ENCODE measurements around the gene SDR9C7.

Gene SDR9C7

GRCh38 chr12:56916296-56916995 is 17.8 kb downstream of the SDR9C7 start (continued):
- no peak for TF ChIP-seq ZNF274 (IDR thresholded peaks at IDR 0.05; ENCODE audit: low read length)
- no peak for TF ChIP-seq ZNF274 (tag by site-specific recombination; IDR thresholded peaks at IDR 0.05; ENCODE audit: borderline replicate concordance)
- TF ChIP-seq ZNF404 (tag by site-specific recombination; IDR thresholded peaks at IDR 0.05) = no peak
- TF ChIP-seq ZNF324 (tag by site-specific recombination; IDR thresholded peaks at IDR 0.05) = no peak
- TF ChIP-seq ZNF19 (tag by site-specific recombination; IDR thresholded peaks at IDR 0.05; ENCODE audit: low read depth) = no peak
- no peak for TF ChIP-seq MYNN (tag by site-specific recombination; IDR thresholded peaks at IDR 0.05; ENCODE audit: borderline replicate concordance)

- Histone ChIP-seq H3K36me3 (ENCODE audit: control insufficient read depth in 2 of 2, insufficient read depth in 1 of 2, low read length in 2 of 2) (no peaks in the 10 kb centered on the region), H3K4me3 (ENCODE audit: low read depth, low read length) (no peak overlapping the region), H3K27ac (ENCODE audit: extremely low read depth, low read depth, low read length) (no peak overlapping the region), H3K9me3 (ENCODE audit: control insufficient read depth, insufficient read depth, low read depth, low read length) (no peaks in the 10 kb centered on the region), H3K4me1 (ENCODE audit: control insufficient read depth, insufficient read depth, low read length) (no peaks in the 10 kb centered on the region)
- TF ChIP-seq SP3 (tag by site-specific recombination; IDR thresholded peaks at IDR 0.05) (no peak), HIC1 (tag by site-specific recombination; IDR thresholded peaks at IDR 0.05) (no peak), BCL11A (tag by site-specific recombination; IDR thresholded peaks at IDR 0.05; ENCODE audit: low read depth) (no peak), GLI2 (tag by site-specific recombination; IDR thresholded peaks at IDR 0.05; ENCODE audit: borderline replicate concordance, low read depth) (no peak), ZBTB21 (tag by site-specific recombination; IDR thresholded peaks at IDR 0.05) (no peak), ZNF426 (tag by site-specific recombination; IDR thresholded peaks at IDR 0.05) (no peak), TSHZ1 (tag by site-specific recombination; IDR thresholded peaks at IDR 0.05; ENCODE audit: borderline replicate concordance) (no peak), ZNF639 (tag by site-specific recombination; IDR thresholded peaks at IDR 0.05) (no peak), ZEB2 (tag by site-specific recombination; IDR thresholded peaks at IDR 0.05) (no peak), KLF16 (tag by site-specific recombination; IDR thresholded peaks at IDR 0.05) (no peak)
- ChIA-PET POLR2A (no interaction called here), CTCF (no interaction called here)
Observed at GRCh38 chr12:56914724-56915123, 19.5 kb downstream of the SDR9C7 start.

GRCh38 chr12:56914256-56914655 is 20.0 kb downstream of the SDR9C7 start:
- POLR2A ChIA-PET = no interaction called here

More at GRCh38 chr12:56914256-56914655, 20.0 kb downstream of the SDR9C7 start:
- H3K9me3 ChIP-seq (ENCODE audit: control insufficient read depth, insufficient read depth, low read depth, low read length) = no peaks in the 10 kb centered on the region
- H3K27ac ChIP-seq (ENCODE audit: extremely low read depth, low read depth, low read length) = no peak overlapping the region
- no peaks in the 10 kb centered on the region for H3K36me3 ChIP-seq (ENCODE audit: control insufficient read depth in 2 of 2, insufficient read depth in 1 of 2, low read length in 2 of 2)
- CTCF ChIA-PET = no interaction called here
- H3K4me1 ChIP-seq (ENCODE audit: control insufficient read depth, insufficient read depth, low read length) = no peaks in the 10 kb centered on the region
- H3K4me3 ChIP-seq (ENCODE audit: low read depth, low read length) = no peak overlapping the region
- TF ChIP-seq ELK4 (IDR thresholded peaks at IDR 0.05; ENCODE audit: borderline replicate concordance, low read depth, low read length) (no peak), ZBTB48 (tag by site-specific recombination; IDR thresholded peaks at IDR 0.05) (no peak), ZIC2 (tag by site-specific recombination; IDR thresholded peaks at IDR 0.05) (no peak), ZNF621 (tag by site-specific recombination; IDR thresholded peaks at IDR 0.05) (no peak), ZNF211 (tag by site-specific recombination; IDR thresholded peaks at IDR 0.05; ENCODE audit: low read depth) (no peak), ZNF37A (tag by site-specific recombination; IDR thresholded peaks at IDR 0.05) (no peak)
